Large intestine (tissue), 3 donors: ENCODE data around the gene APBB1IP. TPM values are rescaled to one million over a fixed set of nuclear protein-coding genes. Genes with fewer than 3 reads are reported as not detected.

ENCODE experiments used
- DNase-seq, 2 donors: peaks; one replicate each; pipeline versions ENCODE4 v3.0.0 to v3.0.0-alpha.2; 2013
- H3K27ac ChIP-seq: one replicate; pipeline ENCODE4 v1.5.1; 2013; ENCODE audit warnings: low read length
- H3K27me3 ChIP-seq: 2 replicates; pipeline ENCODE4 v1.6.1; 2013; ENCODE audit warnings: low read length; ENCODE audit not compliant: control insufficient read depth, insufficient read depth
- H3K36me3 ChIP-seq: 2 replicates; pipeline ENCODE4 v1.6.1; 2013; ENCODE audit warnings: low read length; ENCODE audit not compliant: control insufficient read depth, insufficient read depth
- H3K4me1 ChIP-seq: one replicate; pipeline ENCODE4 v1.6.1; 2013; ENCODE audit warnings: low read length; ENCODE audit not compliant: control insufficient read depth, insufficient read depth
- H3K4me3 ChIP-seq: one replicate; pipeline ENCODE4 v1.5.1; 2013; ENCODE audit warnings: low read length
- H3K9me3 ChIP-seq: one replicate; pipeline ENCODE4 v1.6.1; 2013; ENCODE audit warnings: mild to moderate bottlenecking, low read depth, low read length, moderate library complexity; ENCODE audit not compliant: control insufficient read depth
- WGBS: methylation state at CpG from one replicate; pipeline ENCODE4 v1.1.5; 2013; ENCODE audit warnings: low lambda C conversion rate; ENCODE audit not compliant: insufficient coverage; 5-methylcytosine and 5-hydroxymethylcytosine counted together
- polyA plus RNA-seq: library from polyadenylated mRNA; unstranded; fragments of 120-200 nt; gene quantifications from one replicate; pipeline ENCODE4 v1.2.1, GENCODE V29; 2013

Gene APBB1IP
- polyA plus RNA-seq, 1 donor = 3.3 TPM

GRCh38 chr10:26475386-26475785, 37.2 kb downstream of the APBB1IP start:
- no peaks in the 10 kb centered on the region for H3K36me3 ChIP-seq
- no peak for DNase-seq
- H3K9me3 ChIP-seq = no peaks in the 10 kb centered on the region
- H3K4me1 ChIP-seq = no peaks in the 10 kb centered on the region
- H3K27ac ChIP-seq = no peak overlapping the region
- WGBS = no CpG with 5 or more reads among the region's 6 CpGs
- H3K4me3 ChIP-seq = no peak overlapping the region
- H3K27me3 ChIP-seq = no peaks in the 10 kb centered on the region

GRCh38 chr10:26477501-26477900, 39.4 kb downstream of the APBB1IP start:
- no peaks in the 10 kb centered on the region for H3K9me3 ChIP-seq
- no peak for DNase-seq
- no peaks in the 10 kb centered on the region for H3K27me3 ChIP-seq
- WGBS = no CpG with 5 or more reads among the region's 4 CpGs
- no peaks in the 10 kb centered on the region for H3K4me1 ChIP-seq
- H3K4me3 ChIP-seq = no peak overlapping the region
- no peaks in the 10 kb centered on the region for H3K36me3 ChIP-seq
- H3K27ac ChIP-seq = no peak overlapping the region

GRCh38 chr10:26478061-26478460, 39.9 kb downstream of the APBB1IP start:
- DNase-seq = no peak
- no peak overlapping the region for H3K4me3 ChIP-seq
- 92% methylated on average over 2 of the region's 10 CpGs for WGBS
- H3K27ac ChIP-seq = no peak overlapping the region
- H3K27me3 ChIP-seq = no peaks in the 10 kb centered on the region
- H3K9me3 ChIP-seq = no peaks in the 10 kb centered on the region
- H3K4me1 ChIP-seq = no peaks in the 10 kb centered on the region
- no peaks in the 10 kb centered on the region for H3K36me3 ChIP-seq

GRCh38 chr10:26479766-26480492, 41.8 kb downstream of the APBB1IP start:
- H3K27me3 ChIP-seq = no peaks in the 10 kb centered on the region
- H3K4me1 ChIP-seq = no peaks in the 10 kb centered on the region
- H3K9me3 ChIP-seq = no peaks in the 10 kb centered on the region
- H3K36me3 ChIP-seq = no peaks in the 10 kb centered on the region
- WGBS = no CpG with 5 or more reads among the region's 6 CpGs
- no peak for DNase-seq
- no peak overlapping the region for H3K27ac ChIP-seq
- no peak overlapping the region for H3K4me3 ChIP-seq

- no peak for DNase-seq
- no peaks in the 10 kb centered on the region for H3K4me1 ChIP-seq
- H3K27ac ChIP-seq = no peak overlapping the region
- WGBS = no CpG with 5 or more reads among the region's 2 CpGs
- no peak overlapping the region for H3K4me3 ChIP-seq
- H3K9me3 ChIP-seq = no peaks in the 10 kb centered on the region
- no peaks in the 10 kb centered on the region for H3K27me3 ChIP-seq
- H3K36me3 ChIP-seq = no peaks in the 10 kb centered on the region
Measured at GRCh38 chr10:26481315-26481692, 43.2 kb downstream of the APBB1IP start.

GRCh38 chr10:26481914-26482550, 43.9 kb downstream of the APBB1IP start:
- no peak overlapping the region for H3K4me3 ChIP-seq
- WGBS = 100% methylated on average over 2 of the region's 8 CpGs
- H3K36me3 ChIP-seq = no peaks in the 10 kb centered on the region
- H3K4me1 ChIP-seq = no peaks in the 10 kb centered on the region
- H3K9me3 ChIP-seq = no peaks in the 10 kb centered on the region
- DNase-seq = no peak
- no peak overlapping the region for H3K27ac ChIP-seq
- H3K27me3 ChIP-seq = no peaks in the 10 kb centered on the region

- H3K4me1 ChIP-seq = no peaks in the 10 kb centered on the region
Measured at GRCh38 chr10:26483554-26483953, 45.4 kb downstream of the APBB1IP start.

GRCh38 chr10:26485150-26485941, 47.2 kb downstream of the APBB1IP start:
- no peak overlapping the region for H3K27ac ChIP-seq
- no peaks in the 10 kb centered on the region for H3K27me3 ChIP-seq
- no peak overlapping the region for H3K4me3 ChIP-seq
- WGBS = 87% methylated on average over 3 of the region's 5 CpGs
- H3K9me3 ChIP-seq = no peaks in the 10 kb centered on the region
- no peaks in the 10 kb centered on the region for H3K36me3 ChIP-seq
- DNase-seq = no peak
- no peaks in the 10 kb centered on the region for H3K4me1 ChIP-seq

More at GRCh38 chr10:26483554-26483953, 45.4 kb downstream of the APBB1IP start:
- H3K9me3 ChIP-seq = no peaks in the 10 kb centered on the region
- no peaks in the 10 kb centered on the region for H3K36me3 ChIP-seq
- no peak for DNase-seq
- H3K4me3 ChIP-seq = no peak overlapping the region
- no peak overlapping the region for H3K27ac ChIP-seq
- whole genome bisulfite sequencing = no CpG with 5 or more reads among the region's 2 CpGs
- H3K27me3 ChIP-seq = no peaks in the 10 kb centered on the region

- H3K4me1 ChIP-seq = no peaks in the 10 kb centered on the region
Measured at GRCh38 chr10:26486304-26486703, 48.2 kb downstream of the APBB1IP start.

GRCh38 chr10:26486990-26487850, 49.1 kb downstream of the APBB1IP start:
- no peak overlapping the region for H3K27ac ChIP-seq
- H3K36me3 ChIP-seq = no peaks in the 10 kb centered on the region
- no peaks in the 10 kb centered on the region for H3K27me3 ChIP-seq
- WGBS = no CpG with 5 or more reads among the region's 11 CpGs
- no peak for DNase-seq
- H3K4me3 ChIP-seq = no peak overlapping the region
- no peaks in the 10 kb centered on the region for H3K9me3 ChIP-seq
- no peaks in the 10 kb centered on the region for H3K4me1 ChIP-seq

More at GRCh38 chr10:26486304-26486703, 48.2 kb downstream of the APBB1IP start:
- no peaks in the 10 kb centered on the region for H3K36me3 ChIP-seq
- H3K4me3 ChIP-seq = no peak overlapping the region
- no peak overlapping the region for H3K27ac ChIP-seq
- no peaks in the 10 kb centered on the region for H3K27me3 ChIP-seq
- no peak for DNase-seq
- no CpG with 5 or more reads among the region's 7 CpGs for WGBS
- H3K9me3 ChIP-seq = no peaks in the 10 kb centered on the region
